Tibial nerve (tissue), 4 donors: ENCODE results near the gene OPCML.

ENCODE experiments used
- CTCF ChIP-seq, 5 experiments: fragments of 200-600 bp in 3 of 5; fragments of 450-650 bp in 2 of 5; sonication (generic) in 3 of 5; IDR thresholded peaks; one replicate each; pipeline ENCODE4 v1.5.1; 2016 to 2019; ENCODE audit warnings: antibody characterized with exemption in 5 of 5, mild to moderate bottlenecking in 3 of 5, moderate library complexity in 2 of 5
- EP300 ChIP-seq, 2 donors: sonication (generic); formaldehyde crosslinking; IDR thresholded peaks; one replicate each; pipeline ENCODE4 v1.6.1; 2017; ENCODE audit warnings: antibody characterized with exemption in 2 of 2, mild to moderate bottlenecking in 1 of 2
- POLR2A ChIP-seq, 2 donors: fragments of 450-650 bp; IDR thresholded peaks; one replicate each; pipeline ENCODE4 v1.6.1; 2017; ENCODE audit warnings: antibody characterized with exemption in 2 of 2, mild to moderate bottlenecking in 2 of 2, moderate library complexity in 2 of 2

- TF ChIP-seq CTCF (IDR thresholded peaks at IDR 0.05) = no peak
- no peak for TF ChIP-seq EP300 (IDR thresholded peaks at IDR 0.05)
- no peak for TF ChIP-seq POLR2A (IDR thresholded peaks at IDR 0.05)
These were observed 628.2 kb downstream of the OPCML start for GRCh38 chr11:132904091-132904490.
